Measurements from ENCODE around the gene SFT2D3.

DNA sequence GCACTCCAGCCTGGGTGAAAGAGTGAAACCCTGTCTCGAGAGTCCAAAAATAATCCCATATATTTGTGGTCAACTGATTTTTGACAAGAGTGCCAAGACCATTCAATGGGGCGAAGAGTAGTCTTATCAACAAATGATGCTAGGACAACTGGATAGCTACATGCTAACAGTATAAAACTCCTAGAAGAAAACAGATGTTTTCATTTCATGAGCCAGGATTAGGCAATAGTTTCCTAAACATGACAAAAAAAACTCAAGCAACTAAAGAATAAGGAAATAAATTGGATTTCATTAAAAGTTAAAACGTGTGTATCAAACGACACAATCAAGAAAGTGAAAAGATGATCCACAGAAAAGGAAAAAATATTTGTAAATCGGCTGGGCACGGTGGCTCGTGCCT lies 32.2 kb upstream of the SFT2D3 start:
- TF ChIP-seq, protein P1, sequence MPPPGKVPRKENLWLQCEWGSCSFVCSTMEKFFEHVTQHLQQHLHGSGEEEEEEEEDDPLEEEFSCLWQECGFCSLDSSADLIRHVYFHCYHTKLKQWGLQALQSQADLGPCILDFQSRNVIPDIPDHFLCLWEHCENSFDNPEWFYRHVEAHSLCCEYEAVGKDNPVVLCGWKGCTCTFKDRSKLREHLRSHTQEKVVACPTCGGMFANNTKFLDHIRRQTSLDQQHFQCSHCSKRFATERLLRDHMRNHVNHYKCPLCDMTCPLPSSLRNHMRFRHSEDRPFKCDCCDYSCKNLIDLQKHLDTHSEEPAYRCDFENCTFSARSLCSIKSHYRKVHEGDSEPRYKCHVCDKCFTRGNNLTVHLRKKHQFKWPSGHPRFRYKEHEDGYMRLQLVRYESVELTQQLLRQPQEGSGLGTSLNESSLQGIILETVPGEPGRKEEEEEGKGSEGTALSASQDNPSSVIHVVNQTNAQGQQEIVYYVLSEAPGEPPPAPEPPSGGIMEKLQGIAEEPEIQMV (CRISPR knock-in tag; IDR thresholded peaks at IDR 0.05; ENCODE audit: low read depth), result no peak
- TF ChIP-seq CHD2 (IDR thresholded peaks at IDR 0.05; ENCODE audit: low read depth, low read length) (no peak), TAF1 (CRISPR knock-in tag; IDR thresholded peaks at IDR 0.05) (no peak), GFI1 (CRISPR knock-in tag; IDR thresholded peaks at IDR 0.05; ENCODE audit: borderline replicate concordance) (no peak), MAZ (IDR thresholded peaks at IDR 0.05; ENCODE audit: borderline replicate concordance, low read depth, low read length) (no peak), MAZ (CRISPR knock-in tag; IDR thresholded peaks at IDR 0.05; ENCODE audit: low read depth) (no peak), ELF4 (CRISPR knock-in tag; IDR thresholded peaks at IDR 0.05; ENCODE audit: borderline replicate concordance) (no peak), SRF (IDR thresholded peaks at IDR 0.05; ENCODE audit: low read depth, low read length) (no peak), FOXA3 (CRISPR knock-in tag; IDR thresholded peaks at IDR 0.05) (no peak)
- TF ChIP-seq, protein P2, sequence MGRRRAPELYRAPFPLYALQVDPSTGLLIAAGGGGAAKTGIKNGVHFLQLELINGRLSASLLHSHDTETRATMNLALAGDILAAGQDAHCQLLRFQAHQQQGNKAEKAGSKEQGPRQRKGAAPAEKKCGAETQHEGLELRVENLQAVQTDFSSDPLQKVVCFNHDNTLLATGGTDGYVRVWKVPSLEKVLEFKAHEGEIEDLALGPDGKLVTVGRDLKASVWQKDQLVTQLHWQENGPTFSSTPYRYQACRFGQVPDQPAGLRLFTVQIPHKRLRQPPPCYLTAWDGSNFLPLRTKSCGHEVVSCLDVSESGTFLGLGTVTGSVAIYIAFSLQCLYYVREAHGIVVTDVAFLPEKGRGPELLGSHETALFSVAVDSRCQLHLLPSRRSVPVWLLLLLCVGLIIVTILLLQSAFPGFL (CRISPR knock-in tag; IDR thresholded peaks at IDR 0.05), result no peak
- TF ChIP-seq, protein P3, sequence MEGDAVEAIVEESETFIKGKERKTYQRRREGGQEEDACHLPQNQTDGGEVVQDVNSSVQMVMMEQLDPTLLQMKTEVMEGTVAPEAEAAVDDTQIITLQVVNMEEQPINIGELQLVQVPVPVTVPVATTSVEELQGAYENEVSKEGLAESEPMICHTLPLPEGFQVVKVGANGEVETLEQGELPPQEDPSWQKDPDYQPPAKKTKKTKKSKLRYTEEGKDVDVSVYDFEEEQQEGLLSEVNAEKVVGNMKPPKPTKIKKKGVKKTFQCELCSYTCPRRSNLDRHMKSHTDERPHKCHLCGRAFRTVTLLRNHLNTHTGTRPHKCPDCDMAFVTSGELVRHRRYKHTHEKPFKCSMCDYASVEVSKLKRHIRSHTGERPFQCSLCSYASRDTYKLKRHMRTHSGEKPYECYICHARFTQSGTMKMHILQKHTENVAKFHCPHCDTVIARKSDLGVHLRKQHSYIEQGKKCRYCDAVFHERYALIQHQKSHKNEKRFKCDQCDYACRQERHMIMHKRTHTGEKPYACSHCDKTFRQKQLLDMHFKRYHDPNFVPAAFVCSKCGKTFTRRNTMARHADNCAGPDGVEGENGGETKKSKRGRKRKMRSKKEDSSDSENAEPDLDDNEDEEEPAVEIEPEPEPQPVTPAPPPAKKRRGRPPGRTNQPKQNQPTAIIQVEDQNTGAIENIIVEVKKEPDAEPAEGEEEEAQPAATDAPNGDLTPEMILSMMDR (CRISPR knock-in tag; IDR thresholded peaks at IDR 0.05), result no peak
- TF ChIP-seq, protein P4, sequence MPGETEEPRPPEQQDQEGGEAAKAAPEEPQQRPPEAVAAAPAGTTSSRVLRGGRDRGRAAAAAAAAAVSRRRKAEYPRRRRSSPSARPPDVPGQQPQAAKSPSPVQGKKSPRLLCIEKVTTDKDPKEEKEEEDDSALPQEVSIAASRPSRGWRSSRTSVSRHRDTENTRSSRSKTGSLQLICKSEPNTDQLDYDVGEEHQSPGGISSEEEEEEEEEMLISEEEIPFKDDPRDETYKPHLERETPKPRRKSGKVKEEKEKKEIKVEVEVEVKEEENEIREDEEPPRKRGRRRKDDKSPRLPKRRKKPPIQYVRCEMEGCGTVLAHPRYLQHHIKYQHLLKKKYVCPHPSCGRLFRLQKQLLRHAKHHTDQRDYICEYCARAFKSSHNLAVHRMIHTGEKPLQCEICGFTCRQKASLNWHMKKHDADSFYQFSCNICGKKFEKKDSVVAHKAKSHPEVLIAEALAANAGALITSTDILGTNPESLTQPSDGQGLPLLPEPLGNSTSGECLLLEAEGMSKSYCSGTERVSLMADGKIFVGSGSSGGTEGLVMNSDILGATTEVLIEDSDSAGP (CRISPR knock-in tag; IDR thresholded peaks at IDR 0.05; ENCODE audit: borderline replicate concordance), result no peak

Measured in HepG2 (cell line).